Thyroid gland (tissue), 4 donors: ENCODE data around the gene C9orf152. TPM values are rescaled to one million over a fixed set of nuclear protein-coding genes. Genes with fewer than 3 reads are reported as not detected.

ENCODE experiments used
- DNase-seq, 2 donors: peaks; one replicate each; pipeline ENCODE4 v3.0.0-alpha.2; 2019
- H3K27ac ChIP-seq, 3 donors: fragments of 200-600 bp; sonication (generic); 1 replicate in 2 of 3; 2 replicates in 1 of 3; pipeline ENCODE4 v1.5.1; 2016 to 2019; ENCODE audit warnings: mild to moderate bottlenecking in 1 of 3, moderate library complexity in 1 of 3
- H3K27me3 ChIP-seq: fragments of 200-600 bp; sonication (generic); one replicate; pipeline ENCODE4 v1.5.1; 2019
- H3K36me3 ChIP-seq, 2 donors: fragments of 200-600 bp; sonication (generic); one replicate each; pipeline ENCODE4 v1.5.1; 2016 to 2019
- H3K4me1 ChIP-seq, 2 donors: fragments of 200-600 bp; sonication (generic); one replicate each; pipeline ENCODE4 v1.5.1; 2017 to 2019
- H3K4me3 ChIP-seq, 3 donors: fragments of 200-600 bp; sonication (generic); replicated peaks in 1 of 3; 1 replicate in 2 of 3; 2 replicates in 1 of 3; pipeline ENCODE4 v1.5.1; 2016; ENCODE audit warnings: mild to moderate bottlenecking in 1 of 3
- H3K9me3 ChIP-seq: fragments of 200-600 bp; sonication (generic); one replicate; pipeline ENCODE4 v1.5.1; 2017
- POLR2A ChIP-seq, 2 donors: fragments of 450-650 bp; IDR thresholded peaks; one replicate each; pipeline ENCODE4 v1.6.1; 2017; ENCODE audit warnings: antibody characterized with exemption in 2 of 2, mild to moderate bottlenecking in 2 of 2, moderate library complexity in 1 of 2
- WGBS, 2 donors: methylation state at CpG; one replicate each; pipeline ENCODE4 v1.1.5; 2017; 5-methylcytosine and 5-hydroxymethylcytosine counted together
- intact Hi-C: fragments of 100-400 bp; cut with DNase I; formaldehyde crosslinking; loops from one replicate; pipeline ENCODE4 v1.15.1; 2023
- total RNA-seq, 4 donors: library from RNA; depleted of rRNA; stranded (reverse); fragments of >200 nt; gene quantifications; one replicate each; pipeline ENCODE4 v1.2.3, GENCODE V29; 2016
- TF ChIP-seq, protein P1 (sequence below), 6 experiments: fragments of 200-600 bp in 3 of 6; fragments of 450-650 bp in 3 of 6; sonication (generic) in 3 of 6; IDR thresholded peaks; one replicate each; pipeline ENCODE4 v1.5.1; 2016 to 2019; ENCODE audit warnings: antibody characterized with exemption in 6 of 6, mild to moderate bottlenecking in 2 of 6, inconsistent platforms in 1 of 6, moderate library complexity in 1 of 6

C9orf152 gene
- total RNA-seq, 4 donors from 2014 or later = 0.20 to 0.33 TPM; not detected in 2

DNA sequence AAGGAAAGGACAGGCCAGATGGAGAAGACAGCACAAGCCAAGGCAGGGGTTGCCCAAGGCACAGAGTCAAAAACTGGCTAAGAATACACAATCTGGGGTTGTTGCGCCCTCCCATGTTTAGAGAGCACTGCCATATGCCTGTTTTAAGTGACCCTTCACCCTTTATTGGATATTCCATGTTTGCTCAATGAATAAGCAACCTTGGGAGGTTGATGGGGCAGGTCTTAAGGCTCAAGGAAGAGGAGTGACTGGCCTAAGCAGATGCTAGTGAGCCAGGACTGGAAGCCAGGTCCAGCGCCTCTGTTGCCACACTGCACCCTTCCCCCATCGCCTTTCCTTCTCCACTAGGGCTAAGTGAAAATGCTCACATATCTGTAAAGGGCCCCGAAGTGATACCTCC lies 41.6 kb upstream of the C9orf152 start:
- WGBS, 2 donors = 98% methylated on average over 4 of the region's 4 CpGs
- no peaks in the 10 kb centered on the region for H3K27me3 ChIP-seq
- intact Hi-C loops = no loop called here
- no peak overlapping the region for H3K27ac ChIP-seq
- no peak overlapping the region for H3K4me3 ChIP-seq
- TF ChIP-seq POLR2A (IDR thresholded peaks at IDR 0.05) = no peak
- TF ChIP-seq, protein P1, sequence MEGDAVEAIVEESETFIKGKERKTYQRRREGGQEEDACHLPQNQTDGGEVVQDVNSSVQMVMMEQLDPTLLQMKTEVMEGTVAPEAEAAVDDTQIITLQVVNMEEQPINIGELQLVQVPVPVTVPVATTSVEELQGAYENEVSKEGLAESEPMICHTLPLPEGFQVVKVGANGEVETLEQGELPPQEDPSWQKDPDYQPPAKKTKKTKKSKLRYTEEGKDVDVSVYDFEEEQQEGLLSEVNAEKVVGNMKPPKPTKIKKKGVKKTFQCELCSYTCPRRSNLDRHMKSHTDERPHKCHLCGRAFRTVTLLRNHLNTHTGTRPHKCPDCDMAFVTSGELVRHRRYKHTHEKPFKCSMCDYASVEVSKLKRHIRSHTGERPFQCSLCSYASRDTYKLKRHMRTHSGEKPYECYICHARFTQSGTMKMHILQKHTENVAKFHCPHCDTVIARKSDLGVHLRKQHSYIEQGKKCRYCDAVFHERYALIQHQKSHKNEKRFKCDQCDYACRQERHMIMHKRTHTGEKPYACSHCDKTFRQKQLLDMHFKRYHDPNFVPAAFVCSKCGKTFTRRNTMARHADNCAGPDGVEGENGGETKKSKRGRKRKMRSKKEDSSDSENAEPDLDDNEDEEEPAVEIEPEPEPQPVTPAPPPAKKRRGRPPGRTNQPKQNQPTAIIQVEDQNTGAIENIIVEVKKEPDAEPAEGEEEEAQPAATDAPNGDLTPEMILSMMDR (IDR thresholded peaks at IDR 0.05) = no peak
- no peaks in the 10 kb centered on the region for H3K9me3 ChIP-seq
- H3K36me3 ChIP-seq = peaks cover 4 to 19% of the 10 kb centered on the region in 2 donors
- H3K4me1 ChIP-seq = peaks cover 0 to 17% of the 10 kb centered on the region in 2 donors
- DNase-seq = no peak

DNA sequence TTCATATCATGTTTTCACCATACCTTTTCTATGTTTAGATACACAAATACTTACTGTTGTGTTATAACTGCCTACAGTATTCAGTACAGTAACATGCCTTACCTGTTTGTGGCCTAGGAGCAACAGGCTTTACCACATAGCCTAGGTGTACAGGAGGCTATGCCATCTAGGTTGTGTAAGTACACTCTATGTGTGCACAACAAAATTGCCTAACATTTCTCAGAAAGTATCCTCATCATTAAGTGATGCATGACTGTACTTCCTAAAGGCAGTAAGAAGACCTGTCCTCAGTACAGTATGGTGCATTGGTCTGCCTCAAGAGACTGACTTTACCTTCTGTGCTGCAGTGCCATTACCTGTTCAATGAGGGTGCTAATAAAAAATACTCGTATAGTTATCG lies 40.4 kb upstream of the C9orf152 start:
- Histone ChIP-seq H3K27ac (no peak overlapping the region), H3K4me3 (no peak overlapping the region), H3K9me3 (no peaks in the 10 kb centered on the region), H3K36me3 (peaks cover 15 to 22% of the 10 kb centered on the region in 2 donors), H3K27me3 (no peaks in the 10 kb centered on the region), H3K4me1 (peaks cover 0 to 4% of the 10 kb centered on the region in 2 donors)
- intact Hi-C loops = no loop called here
- 78 to 98% methylated on average over 2 of the region's 2 CpGs for WGBS, 2 donors
- TF ChIP-seq, protein P1 (IDR thresholded peaks at IDR 0.05) = no peak
- TF ChIP-seq POLR2A (IDR thresholded peaks at IDR 0.05) = no peak
- no peak for DNase-seq

DNA sequence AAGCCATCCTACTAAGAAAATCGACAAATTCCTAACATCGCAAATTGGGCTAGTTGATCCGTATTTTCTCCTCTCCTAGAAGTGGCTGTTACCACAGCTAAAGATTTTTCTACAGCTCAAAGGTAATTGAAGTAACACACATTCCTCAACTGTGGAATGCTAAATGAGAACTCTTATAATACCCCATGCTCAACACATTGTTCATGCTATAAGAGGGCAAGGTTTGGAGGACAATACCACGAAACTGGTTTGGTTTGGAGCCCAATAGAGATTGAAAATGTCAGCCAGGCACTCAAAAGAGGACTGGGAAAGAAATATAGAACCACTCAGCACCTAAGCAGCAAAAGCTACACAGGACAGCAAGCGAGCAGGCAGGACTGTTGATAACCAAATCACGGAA lies 38.3 kb upstream of the C9orf152 start:
- 86 to 91% methylated on average over 6 of the region's 6 CpGs for WGBS, 2 donors
- intact Hi-C loops = no loop called here
- no peak overlapping the region for H3K27ac ChIP-seq
- H3K36me3 ChIP-seq = peaks cover 22 to 29% of the 10 kb centered on the region in 2 donors
- no peak for DNase-seq
- no peak overlapping the region for H3K4me3 ChIP-seq
- H3K9me3 ChIP-seq = no peaks in the 10 kb centered on the region
- H3K27me3 ChIP-seq = no peaks in the 10 kb centered on the region
- no peaks in the 10 kb centered on the region for H3K4me1 ChIP-seq
- TF ChIP-seq, protein P1 (IDR thresholded peaks at IDR 0.05) = no peak
- no peak for TF ChIP-seq POLR2A (IDR thresholded peaks at IDR 0.05)

DNA sequence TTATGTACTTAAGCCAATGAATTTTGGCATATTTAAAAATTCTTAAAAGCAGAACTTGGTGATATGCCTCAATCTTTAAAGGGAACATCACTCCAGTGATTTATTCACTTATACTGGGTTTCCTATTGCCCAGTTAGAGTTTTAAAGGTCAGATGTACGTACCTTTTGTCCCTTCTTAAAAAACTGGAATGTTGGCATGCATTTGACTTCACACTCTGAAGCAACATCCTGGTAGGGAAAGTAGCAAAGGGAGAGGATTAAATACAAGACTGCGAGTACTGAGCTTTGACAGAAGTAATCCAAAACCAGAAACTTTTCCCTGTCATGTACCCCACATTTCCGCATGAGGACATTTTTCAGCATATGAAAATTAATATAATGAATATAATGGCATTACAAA lies 36.7 kb upstream of the C9orf152 start:
- H3K27me3 ChIP-seq = no peaks in the 10 kb centered on the region
- WGBS, 2 donors = 81 to 92% methylated on average over 3 of the region's 3 CpGs
- no peak overlapping the region for H3K4me3 ChIP-seq
- TF ChIP-seq, protein P1 (IDR thresholded peaks at IDR 0.05) = no peak
- TF ChIP-seq POLR2A (IDR thresholded peaks at IDR 0.05) = no peak
- peaks cover 22% of the 10 kb centered on the region in 2 donors for H3K36me3 ChIP-seq
- no peaks in the 10 kb centered on the region for H3K9me3 ChIP-seq
- no peak for DNase-seq
- H3K4me1 ChIP-seq = no peaks in the 10 kb centered on the region
- H3K27ac ChIP-seq = no peak overlapping the region
- intact Hi-C loops = no loop called here

DNA sequence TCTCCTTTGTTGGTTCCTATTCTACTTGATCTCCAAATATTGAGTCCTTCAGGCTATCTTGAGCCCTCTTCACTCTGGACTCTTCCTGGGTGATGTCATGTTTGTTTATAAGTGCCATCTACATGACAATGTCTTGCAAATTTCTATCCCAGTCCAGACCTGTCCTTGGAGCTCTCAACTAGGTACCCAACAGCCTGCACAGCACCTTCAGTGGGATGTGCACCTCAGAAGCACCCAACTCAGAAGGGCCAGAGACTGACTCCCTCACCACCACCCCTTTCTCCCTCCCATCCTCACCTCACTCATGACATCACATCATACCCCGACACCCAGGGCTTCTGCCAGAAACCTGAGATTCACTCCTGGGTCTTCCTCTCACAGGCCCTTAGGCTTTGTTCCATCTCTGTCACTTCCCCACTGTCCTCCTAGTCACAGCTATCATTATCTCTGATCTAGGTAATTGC lies 33.9 kb upstream of the C9orf152 start:
- no peak for TF ChIP-seq POLR2A (IDR thresholded peaks at IDR 0.05)
- TF ChIP-seq, protein P1 (IDR thresholded peaks at IDR 0.05) = no peak
- no peak overlapping the region for H3K27ac ChIP-seq
- no peak for DNase-seq
- intact Hi-C loops = no loop called here
- H3K4me1 ChIP-seq = no peaks in the 10 kb centered on the region
- 100% methylated on average over 1 of the region's 1 CpG for WGBS, 2 donors
- H3K9me3 ChIP-seq = no peaks in the 10 kb centered on the region
- H3K4me3 ChIP-seq = no peak overlapping the region
- peaks cover 10 to 22% of the 10 kb centered on the region in 2 donors for H3K36me3 ChIP-seq
- no peaks in the 10 kb centered on the region for H3K27me3 ChIP-seq
